ENCODE measurements around the gene MAD1L1.
"Not testable (repeated sequence)": the region's sequence is repeated elsewhere in the genome, so short reads cannot be mapped to it uniquely, and the experiment has no call there.

MAD1L1 gene

GRCh38 chr7:2058246-2058645 lies 174.5 kb downstream of the MAD1L1 start:
- Histone ChIP-seq H3K9me3 (ENCODE audit: control extremely low read depth in 1 of 5, control insufficient read depth in 4 of 5, insufficient read depth in 2 of 5, low read depth in 1 of 5, low read length in 4 of 5) (peaks cover 0 to 17% (median 8%) of the 10 kb centered on the region in 5 experiments), H3K36me3 (ENCODE audit: control insufficient read depth in 4 of 4, insufficient read depth in 4 of 4, low read length in 3 of 4) (peaks cover 0 to 20% (median 6%) of the 10 kb centered on the region in 4 experiments)
- DNase-seq; H3K4me3 ChIP-seq (ENCODE audit: control insufficient read depth in 1 of 7, extremely low read depth in 1 of 7, insufficient read depth in 4 of 7, low read depth in 2 of 7, low read length in 6 of 7); H3K27ac ChIP-seq (ENCODE audit: insufficient read depth in 1 of 2, low read depth in 1 of 2, low read length in 2 of 2, poor library complexity in 1 of 2, severe bottlenecking in 2 of 2); H3K4me1 ChIP-seq (ENCODE audit: control extremely low read depth in 1 of 4, control insufficient read depth in 4 of 4, insufficient read depth in 4 of 4, low read length in 3 of 4); POLR2A ChIA-PET; CTCF ChIA-PET; H3K27me3 ChIP-seq (replicated peaks in 2 of 5; ENCODE audit: control insufficient read depth in 4 of 5, insufficient read depth in 5 of 5, low read length in 4 of 5): not testable (repeated sequence)
- WGBS (ENCODE audit: insufficient coverage): 91% methylated on average over 9 of the region's 13 CpGs

DNA sequence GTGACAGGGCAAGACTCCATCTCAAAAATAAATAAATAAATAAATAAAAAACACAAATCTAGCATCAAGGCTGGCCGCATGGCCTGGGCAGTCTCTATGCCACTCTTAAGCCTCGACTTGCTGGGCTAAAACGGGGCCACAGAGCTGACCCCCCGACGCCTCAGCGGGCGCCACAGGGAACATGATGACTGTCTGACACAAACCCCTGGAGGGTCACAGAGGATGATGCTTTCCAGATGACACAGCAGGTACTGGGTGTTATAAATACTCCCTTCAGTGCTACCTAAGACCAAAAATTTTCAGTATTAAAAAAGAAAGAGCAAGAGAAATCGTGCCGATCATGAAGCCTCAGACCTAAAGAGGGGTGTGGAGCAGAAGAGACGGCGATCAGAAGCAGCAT lies 176.8 kb downstream of the MAD1L1 start:
- 99% methylated on average over 7 of the region's 11 CpGs for WGBS (ENCODE audit: insufficient coverage)
- Histone ChIP-seq H3K27me3 (replicated peaks in 2 of 5; ENCODE audit: control insufficient read depth in 4 of 5, insufficient read depth in 5 of 5, low read length in 4 of 5) (no peaks in the 10 kb centered on the region), H3K4me1 (ENCODE audit: control extremely low read depth in 1 of 4, control insufficient read depth in 4 of 4, insufficient read depth in 4 of 4, low read length in 3 of 4) (peaks cover 0 to 8% (median 1%) of the 10 kb centered on the region in 4 experiments), H3K27ac (ENCODE audit: insufficient read depth in 1 of 2, low read depth in 1 of 2, low read length in 2 of 2, poor library complexity in 1 of 2, severe bottlenecking in 2 of 2) (no peak overlapping the region), H3K4me3 (ENCODE audit: control insufficient read depth in 1 of 7, extremely low read depth in 1 of 7, insufficient read depth in 4 of 7, low read depth in 2 of 7, low read length in 6 of 7) (no peak overlapping the region), H3K9me3 (ENCODE audit: control extremely low read depth in 1 of 5, control insufficient read depth in 4 of 5, insufficient read depth in 2 of 5, low read depth in 1 of 5, low read length in 4 of 5) (peaks cover 0 to 16% (median 8%) of the 10 kb centered on the region in 5 experiments), H3K36me3 (ENCODE audit: control insufficient read depth in 4 of 4, insufficient read depth in 4 of 4, low read length in 3 of 4) (peaks cover 0 to 20% (median 6%) of the 10 kb centered on the region in 4 experiments)
- ChIA-PET POLR2A (no interaction called here), CTCF (interaction anchor here (1.1 kb wide), 1 partner anchor 28 kb away, joined by 3 read pairs; no protein-coding TSS in a partner anchor)
- no peak for DNase-seq

GRCh38 chr7:2054927-2055326 lies 177.8 kb downstream of the MAD1L1 start:
- no peak overlapping the region for H3K4me3 ChIP-seq (ENCODE audit: control insufficient read depth in 1 of 7, extremely low read depth in 1 of 7, insufficient read depth in 4 of 7, low read depth in 2 of 7, low read length in 6 of 7)
- no peak for DNase-seq
- H3K36me3 ChIP-seq (ENCODE audit: control insufficient read depth in 4 of 4, insufficient read depth in 4 of 4, low read length in 3 of 4): peaks cover 0 to 20% (median 5%) of the 10 kb centered on the region in 4 experiments
- 96% methylated on average over 15 of the region's 17 CpGs for WGBS (ENCODE audit: insufficient coverage)
- no peak overlapping the region for H3K27ac ChIP-seq (ENCODE audit: insufficient read depth in 1 of 2, low read depth in 1 of 2, low read length in 2 of 2, poor library complexity in 1 of 2, severe bottlenecking in 2 of 2)
- ChIA-PET CTCF (interaction anchor here (0.6 to 1.1 kb wide), 2 partner anchors 22 to 29 kb away, joined by 3 read pairs; no protein-coding TSS in a partner anchor), POLR2A (no interaction called here)
- no peaks in the 10 kb centered on the region for H3K27me3 ChIP-seq (replicated peaks in 2 of 5; ENCODE audit: control insufficient read depth in 4 of 5, insufficient read depth in 5 of 5, low read length in 4 of 5)
- H3K4me1 ChIP-seq (ENCODE audit: control extremely low read depth in 1 of 4, control insufficient read depth in 4 of 4, insufficient read depth in 4 of 4, low read length in 3 of 4): peaks cover 0 to 8% (median 1%) of the 10 kb centered on the region in 4 experiments
- peaks cover 0 to 5% (median 1%) of the 10 kb centered on the region in 5 experiments for H3K9me3 ChIP-seq (ENCODE audit: control extremely low read depth in 1 of 5, control insufficient read depth in 4 of 5, insufficient read depth in 2 of 5, low read depth in 1 of 5, low read length in 4 of 5)

DNA sequence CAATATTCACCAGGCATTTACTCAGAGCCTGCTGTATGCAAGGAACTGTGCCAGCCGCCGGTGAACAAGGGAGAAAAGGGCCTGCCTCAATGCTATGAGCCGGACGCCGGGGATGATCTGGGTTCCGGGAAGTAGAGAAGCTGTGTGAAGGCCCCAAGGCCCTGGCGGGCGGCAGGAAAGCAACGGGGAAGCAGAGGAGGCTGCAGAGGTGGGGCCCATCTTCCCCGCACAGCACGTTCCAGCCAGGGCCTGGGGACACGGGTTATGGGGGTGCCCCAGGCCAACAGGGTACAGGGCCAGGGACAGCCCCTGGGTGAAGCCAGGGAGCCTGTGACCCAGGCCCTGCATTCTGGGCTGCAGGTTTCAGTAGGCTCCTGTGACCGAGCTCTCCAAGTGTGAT lies 179.3 kb downstream of the MAD1L1 start:
- peaks cover 0 to 18% (median 3%) of the 10 kb centered on the region in 4 experiments for H3K36me3 ChIP-seq (ENCODE audit: control insufficient read depth in 4 of 4, insufficient read depth in 4 of 4, low read length in 3 of 4)
- WGBS (ENCODE audit: insufficient coverage): 96% methylated on average over 13 of the region's 13 CpGs
- no peak overlapping the region for H3K27ac ChIP-seq (ENCODE audit: insufficient read depth in 1 of 2, low read depth in 1 of 2, low read length in 2 of 2, poor library complexity in 1 of 2, severe bottlenecking in 2 of 2)
- ChIA-PET CTCF (interaction anchor here (1.2 kb wide), 1 partner anchor 12 kb away, joined by 4 read pairs; no protein-coding TSS in a partner anchor), POLR2A (no interaction called here)
- no peak overlapping the region for H3K4me3 ChIP-seq (ENCODE audit: control insufficient read depth in 1 of 7, extremely low read depth in 1 of 7, insufficient read depth in 4 of 7, low read depth in 2 of 7, low read length in 6 of 7)
- no peaks in the 10 kb centered on the region for H3K27me3 ChIP-seq (replicated peaks in 2 of 5; ENCODE audit: control insufficient read depth in 4 of 5, insufficient read depth in 5 of 5, low read length in 4 of 5)
- no peak for DNase-seq
- no peaks in the 10 kb centered on the region for H3K9me3 ChIP-seq (ENCODE audit: control extremely low read depth in 1 of 5, control insufficient read depth in 4 of 5, insufficient read depth in 2 of 5, low read depth in 1 of 5, low read length in 4 of 5)
- H3K4me1 ChIP-seq (ENCODE audit: control extremely low read depth in 1 of 4, control insufficient read depth in 4 of 4, insufficient read depth in 4 of 4, low read length in 3 of 4): peaks cover 0 to 8% (median 1%) of the 10 kb centered on the region in 4 experiments

GRCh38 chr7:2052657-2053048 lies 180.1 kb downstream of the MAD1L1 start:
- POLR2A ChIA-PET: no interaction called here
- Histone ChIP-seq H3K4me1 (ENCODE audit: control extremely low read depth in 1 of 4, control insufficient read depth in 4 of 4, insufficient read depth in 4 of 4, low read length in 3 of 4) (peaks cover 0 to 8% (median 1%) of the 10 kb centered on the region in 4 experiments), H3K9me3 (ENCODE audit: control extremely low read depth in 1 of 5, control insufficient read depth in 4 of 5, insufficient read depth in 2 of 5, low read depth in 1 of 5, low read length in 4 of 5) (no peaks in the 10 kb centered on the region), H3K27ac (ENCODE audit: insufficient read depth in 1 of 2, low read depth in 1 of 2, low read length in 2 of 2, poor library complexity in 1 of 2, severe bottlenecking in 2 of 2) (no peak overlapping the region), H3K4me3 (ENCODE audit: control insufficient read depth in 1 of 7, extremely low read depth in 1 of 7, insufficient read depth in 4 of 7, low read depth in 2 of 7, low read length in 6 of 7) (no peak overlapping the region), H3K36me3 (ENCODE audit: control insufficient read depth in 4 of 4, insufficient read depth in 4 of 4, low read length in 3 of 4) (peaks cover 0 to 18% (median 3%) of the 10 kb centered on the region in 4 experiments), H3K27me3 (replicated peaks in 2 of 5; ENCODE audit: control insufficient read depth in 4 of 5, insufficient read depth in 5 of 5, low read length in 4 of 5) (no peaks in the 10 kb centered on the region)
- WGBS (ENCODE audit: insufficient coverage): 97% methylated on average over 11 of the region's 13 CpGs
- CTCF ChIA-PET: interaction anchor here (1.2 kb wide), 1 partner anchor 12 kb away, joined by 4 read pairs; no protein-coding TSS in a partner anchor
- DNase-seq: no peak

DNA sequence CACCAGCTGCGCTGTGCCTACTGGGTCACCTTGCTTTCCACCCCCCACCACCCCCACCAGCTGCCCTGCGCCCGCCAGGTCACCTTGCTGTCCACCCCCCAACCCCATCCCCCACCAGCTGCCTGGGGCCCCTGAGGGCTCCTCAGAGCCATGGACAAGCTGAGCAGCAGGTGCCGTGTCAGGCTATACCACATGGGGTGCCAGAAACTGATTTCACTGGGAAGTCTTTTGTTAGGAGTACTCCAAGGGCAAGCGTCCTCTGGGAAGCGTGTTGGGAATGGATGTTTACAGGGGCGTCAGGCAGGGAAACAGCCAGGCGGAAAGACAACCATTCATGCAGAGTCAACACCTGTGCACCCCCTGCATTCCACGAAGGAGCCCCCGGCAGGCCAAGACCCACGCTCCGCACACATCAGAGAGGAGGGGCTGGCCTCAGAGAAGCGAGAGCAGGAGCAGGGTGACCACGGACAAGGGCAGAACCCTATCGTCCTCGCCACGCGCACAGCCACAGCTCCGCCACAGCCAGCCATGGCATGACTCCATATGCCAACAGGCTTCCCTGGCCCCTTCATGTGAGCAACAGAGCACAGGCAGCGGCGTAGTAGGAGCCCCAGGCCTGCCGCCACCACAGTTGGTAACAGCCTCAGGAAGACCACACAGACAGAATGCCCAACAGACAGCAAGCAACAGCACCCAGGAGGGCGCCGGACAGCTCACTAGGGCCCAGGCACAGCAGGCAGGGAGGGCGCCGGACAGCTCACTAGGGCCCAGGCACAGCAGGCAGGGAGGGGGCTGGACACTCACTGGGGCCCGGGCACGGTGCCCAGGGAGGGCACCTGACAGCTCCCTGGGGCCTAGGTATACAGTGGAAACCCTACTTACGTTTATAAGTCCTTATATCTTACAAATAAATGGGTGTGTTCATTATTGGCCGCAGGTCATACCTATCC lies 180.8 kb downstream of the MAD1L1 start:
- Histone ChIP-seq H3K4me1 (ENCODE audit: control extremely low read depth in 1 of 4, control insufficient read depth in 4 of 4, insufficient read depth in 4 of 4, low read length in 3 of 4) (peaks cover 0 to 8% (median 1%) of the 10 kb centered on the region in 4 experiments), H3K27me3 (replicated peaks in 2 of 5; ENCODE audit: control insufficient read depth in 4 of 5, insufficient read depth in 5 of 5, low read length in 4 of 5) (no peaks in the 10 kb centered on the region), H3K9me3 (ENCODE audit: control extremely low read depth in 1 of 5, control insufficient read depth in 4 of 5, insufficient read depth in 2 of 5, low read depth in 1 of 5, low read length in 4 of 5) (no peaks in the 10 kb centered on the region), H3K36me3 (ENCODE audit: control insufficient read depth in 4 of 4, insufficient read depth in 4 of 4, low read length in 3 of 4) (peaks cover 0 to 18% (median 3%) of the 10 kb centered on the region in 4 experiments), H3K4me3 (ENCODE audit: control insufficient read depth in 1 of 7, extremely low read depth in 1 of 7, insufficient read depth in 4 of 7, low read depth in 2 of 7, low read length in 6 of 7) (no peak overlapping the region), H3K27ac (ENCODE audit: insufficient read depth in 1 of 2, low read depth in 1 of 2, low read length in 2 of 2, poor library complexity in 1 of 2, severe bottlenecking in 2 of 2) (no peak overlapping the region)
- POLR2A ChIA-PET: no interaction called here
- DNase-seq: no peak
- 97% methylated on average over 17 of the region's 30 CpGs for WGBS (ENCODE audit: insufficient coverage)
- CTCF ChIA-PET: no interaction called here

- 100% methylated on average over 6 of the region's 7 CpGs for WGBS (ENCODE audit: insufficient coverage)
- Histone ChIP-seq H3K9me3 (ENCODE audit: control extremely low read depth in 1 of 5, control insufficient read depth in 4 of 5, insufficient read depth in 2 of 5, low read depth in 1 of 5, low read length in 4 of 5) (no peaks in the 10 kb centered on the region), H3K4me1 (ENCODE audit: control extremely low read depth in 1 of 4, control insufficient read depth in 4 of 4, insufficient read depth in 4 of 4, low read length in 3 of 4) (no peaks in the 10 kb centered on the region), H3K27me3 (replicated peaks in 2 of 5; ENCODE audit: control insufficient read depth in 4 of 5, insufficient read depth in 5 of 5, low read length in 4 of 5) (no peaks in the 10 kb centered on the region), H3K27ac (ENCODE audit: insufficient read depth in 1 of 2, low read depth in 1 of 2, low read length in 2 of 2, poor library complexity in 1 of 2, severe bottlenecking in 2 of 2) (no peak overlapping the region), H3K36me3 (ENCODE audit: control insufficient read depth in 4 of 4, insufficient read depth in 4 of 4, low read length in 3 of 4) (peaks cover 0 to 18% (median 3%) of the 10 kb centered on the region in 4 experiments), H3K4me3 (ENCODE audit: control insufficient read depth in 1 of 7, extremely low read depth in 1 of 7, insufficient read depth in 4 of 7, low read depth in 2 of 7, low read length in 6 of 7) (no peak overlapping the region)
- CTCF ChIA-PET: no interaction called here
- no peak for DNase-seq
- POLR2A ChIA-PET: no interaction called here
Observed at GRCh38 chr7:2050511-2050866, 182.3 kb downstream of the MAD1L1 start.

Measured in common myeloid progenitor, CD34-positive (primary cell).